HEK293 (cell line): ENCODE results near the gene RECQL.

ENCODE experiments used
- CTCF ChIP-seq: fragments of 450-650 bp; formaldehyde crosslinking; IDR thresholded peaks from 2 replicates; pipeline ENCODE4 v1.5.1; 2016; ENCODE audit warnings: missing biosample characterization, missing genetic modification characterization
- MEIS1 ChIP-seq: sonication (generic); formaldehyde crosslinking; IDR thresholded peaks from 2 replicates; pipeline ENCODE4 v1.8.1; 2022; ENCODE audit warnings: missing genetic modification reagents, mild to moderate bottlenecking, borderline replicate concordance
- ZBTB7A ChIP-seq: fragments of 450-650 bp; formaldehyde crosslinking; IDR thresholded peaks from 2 replicates; pipeline ENCODE4 v1.5.1; 2016; ENCODE audit warnings: low read depth, missing biosample characterization, missing genetic modification characterization
- ZNF175 ChIP-seq: fragments of 450-650 bp; formaldehyde crosslinking; IDR thresholded peaks from 2 replicates; pipeline ENCODE4 v1.5.1; 2016; ENCODE audit warnings: missing biosample characterization, missing genetic modification characterization

DNA sequence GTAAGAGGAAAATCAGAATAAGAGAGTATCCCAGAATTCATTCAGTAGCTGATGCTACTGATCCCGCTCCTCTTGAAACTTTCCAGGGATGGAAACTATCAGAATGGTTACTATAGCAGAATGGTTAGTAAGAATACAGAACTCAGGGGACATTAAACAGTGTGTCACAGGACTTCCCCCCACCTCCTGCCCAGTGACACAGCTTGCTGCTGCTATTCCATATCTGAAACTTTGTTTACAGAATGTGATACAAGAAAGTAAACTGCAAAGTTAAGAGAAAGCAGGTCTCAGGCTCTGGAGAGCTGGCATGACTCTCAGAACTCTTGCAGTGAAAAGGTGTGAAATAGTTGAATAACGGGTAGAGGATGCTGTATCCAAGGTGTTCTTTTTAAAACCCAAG is 28.0 kb upstream of the RECQL start:
- TF ChIP-seq ZBTB7A = no peak
- TF ChIP-seq MEIS1 = no peak
- TF ChIP-seq CTCF (tag by site-specific recombination) = no peak
- TF ChIP-seq ZNF175 (tag by site-specific recombination) = no peak
